Measurements from ENCODE around the gene DENND4C.

- TF ChIP-seq CTCF (conservative IDR thresholded peaks at IDR 0.05; ENCODE audit: low read length) (no peak), EZH2phosphoT487 (IDR thresholded peaks at IDR 0.05; ENCODE audit: borderline replicate concordance, low read depth, low read length) (no peak)
Measured at GRCh38 chr9:19410195-19410503, 179.7 kb downstream of the DENND4C start.
